Measurements from ENCODE around the gene KCNQ5.

GRCh38 chr6:72850469-72850868 lies 228.6 kb downstream of the KCNQ5 start:
- TF ChIP-seq EZH2 (IDR thresholded peaks at IDR 0.05; ENCODE audit: low read length, missing control alignments), result no peak
- TF ChIP-seq, protein P1, sequence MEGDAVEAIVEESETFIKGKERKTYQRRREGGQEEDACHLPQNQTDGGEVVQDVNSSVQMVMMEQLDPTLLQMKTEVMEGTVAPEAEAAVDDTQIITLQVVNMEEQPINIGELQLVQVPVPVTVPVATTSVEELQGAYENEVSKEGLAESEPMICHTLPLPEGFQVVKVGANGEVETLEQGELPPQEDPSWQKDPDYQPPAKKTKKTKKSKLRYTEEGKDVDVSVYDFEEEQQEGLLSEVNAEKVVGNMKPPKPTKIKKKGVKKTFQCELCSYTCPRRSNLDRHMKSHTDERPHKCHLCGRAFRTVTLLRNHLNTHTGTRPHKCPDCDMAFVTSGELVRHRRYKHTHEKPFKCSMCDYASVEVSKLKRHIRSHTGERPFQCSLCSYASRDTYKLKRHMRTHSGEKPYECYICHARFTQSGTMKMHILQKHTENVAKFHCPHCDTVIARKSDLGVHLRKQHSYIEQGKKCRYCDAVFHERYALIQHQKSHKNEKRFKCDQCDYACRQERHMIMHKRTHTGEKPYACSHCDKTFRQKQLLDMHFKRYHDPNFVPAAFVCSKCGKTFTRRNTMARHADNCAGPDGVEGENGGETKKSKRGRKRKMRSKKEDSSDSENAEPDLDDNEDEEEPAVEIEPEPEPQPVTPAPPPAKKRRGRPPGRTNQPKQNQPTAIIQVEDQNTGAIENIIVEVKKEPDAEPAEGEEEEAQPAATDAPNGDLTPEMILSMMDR (conservative IDR thresholded peaks at IDR 0.05 in 1 of 2, IDR thresholded peaks at IDR 0.05 in 1 of 2; ENCODE audit: low read depth in 1 of 2, low read length in 2 of 2), result no peak
